NB4 (cell line): Measurements from ENCODE around the gene PPIA.

Experiments used
- CTCF ChIP-seq: IDR thresholded peaks from one replicate; pipeline ENCODE4 v1.5.1; 2012; ENCODE audit warnings: low read depth, low read length
- MYC ChIP-seq: IDR thresholded peaks from 2 replicates; pipeline ENCODE4 v1.6.1; 2011; ENCODE audit warnings: low read depth, low read length
- POLR2A ChIP-seq: IDR thresholded peaks from 2 replicates; pipeline ENCODE4 v1.6.1; 2011; ENCODE audit warnings: mild to moderate bottlenecking; ENCODE audit not compliant: insufficient read length; ENCODE audit errors: extremely low read depth

- no peak for TF ChIP-seq CTCF
- TF ChIP-seq POLR2A: no peak
- no peak for TF ChIP-seq MYC
These were observed 33.6 kb upstream of the PPIA start for GRCh38 chr7:44762726-44763522.
